Measurements from ENCODE around the gene FYB2. TPM values are rescaled to one million over a fixed set of nuclear protein-coding genes. Genes with fewer than 3 reads are reported as not detected.

Gene FYB2
- total RNA-seq, 1 experiment from 2014 or later = 0.15 TPM

DNA sequence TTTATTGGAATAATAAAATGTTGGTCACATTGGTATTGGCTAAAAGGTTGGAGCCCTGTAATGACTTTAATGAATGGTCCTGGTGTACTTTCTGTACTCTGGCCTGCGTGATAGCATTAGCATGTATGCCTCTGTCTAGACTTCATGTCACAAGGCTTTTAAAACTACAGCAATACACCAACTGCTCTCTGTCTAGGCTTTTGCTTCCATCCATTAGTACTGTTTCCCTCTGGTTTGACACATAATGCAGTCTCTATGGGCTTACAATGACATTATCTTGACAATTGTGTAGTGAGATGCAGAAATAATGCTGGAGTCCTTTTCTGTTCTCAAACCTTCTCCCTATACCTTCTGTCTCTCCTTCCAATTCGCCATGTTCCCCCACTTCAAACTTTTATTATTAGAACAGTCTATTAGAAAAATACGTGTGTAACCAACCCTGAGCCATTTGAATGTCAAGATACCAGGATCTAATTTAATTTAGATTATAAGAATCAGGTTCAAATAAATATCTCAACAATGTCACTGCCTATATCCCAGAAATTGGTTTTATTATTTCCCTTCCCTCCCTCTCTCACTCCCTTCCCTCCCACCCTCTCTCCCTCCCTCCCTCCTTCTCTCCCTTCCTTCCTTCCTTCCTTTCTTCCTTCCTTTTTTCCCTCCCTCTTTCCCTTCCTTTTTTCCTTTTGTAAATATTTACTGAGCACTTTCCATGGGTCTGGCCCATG, 44.2 kb upstream of the FYB2 start:
- Mint-ChIP-seq H3K9me3 (0 out of 2 replicates have a peak, but pooled peaks cover 3% of the 10 kb centered on the region), H3K4me3 (no peak overlapping the region)

DNA sequence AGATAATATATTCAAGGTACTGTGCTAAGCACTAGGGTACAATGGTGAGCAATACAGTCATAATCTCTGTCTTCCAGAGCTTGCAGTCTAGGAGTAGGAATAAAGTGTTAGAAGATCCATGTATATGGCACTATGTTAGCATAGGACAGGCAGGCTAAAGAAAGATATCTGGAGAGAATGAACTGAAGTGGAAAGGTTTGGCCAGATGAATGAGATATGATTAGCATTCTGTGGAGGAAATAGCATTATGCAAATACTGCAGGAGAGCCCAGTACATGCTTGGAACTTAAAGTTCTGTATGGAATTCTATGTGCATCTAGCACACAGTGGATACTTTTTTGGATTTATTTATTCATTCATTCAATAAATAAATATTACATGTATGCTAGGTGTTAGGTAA, 40.1 kb upstream of the FYB2 start:
- Mint-ChIP-seq H3K27ac (no peak overlapping the region), H3K9me3 (0 out of 2 replicates have a peak, but pooled peaks cover 3% of the 10 kb centered on the region), H3K36me3 (no peaks in the 10 kb centered on the region), H3K4me1 (no peaks in the 10 kb centered on the region), H3K4me3 (no peak overlapping the region), H3K27me3 (ENCODE audit: low read depth) (no peaks in the 10 kb centered on the region)
- ChIA-PET CTCF (no interaction called here), POLR2A (no interaction called here)
- TF ChIP-seq, protein P1, sequence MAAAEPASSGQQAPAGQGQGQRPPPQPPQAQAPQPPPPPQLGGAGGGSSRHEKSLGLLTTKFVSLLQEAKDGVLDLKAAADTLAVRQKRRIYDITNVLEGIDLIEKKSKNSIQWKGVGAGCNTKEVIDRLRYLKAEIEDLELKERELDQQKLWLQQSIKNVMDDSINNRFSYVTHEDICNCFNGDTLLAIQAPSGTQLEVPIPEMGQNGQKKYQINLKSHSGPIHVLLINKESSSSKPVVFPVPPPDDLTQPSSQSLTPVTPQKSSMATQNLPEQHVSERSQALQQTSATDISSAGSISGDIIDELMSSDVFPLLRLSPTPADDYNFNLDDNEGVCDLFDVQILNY (CRISPR knock-in tag; IDR thresholded peaks at IDR 0.05) = no peak
- TF ChIP-seq ZNF671 (CRISPR knock-in tag; IDR thresholded peaks at IDR 0.05) (no peak), CBFB (CRISPR knock-in tag; IDR thresholded peaks at IDR 0.05; ENCODE audit: low read depth) (no peak), GTF2I (CRISPR knock-in tag; conservative IDR thresholded peaks at IDR 0.05) (no peak), ZNF263 (CRISPR knock-in tag; IDR thresholded peaks at IDR 0.05; ENCODE audit: low read depth) (no peak), ATF3 (CRISPR knock-in tag; conservative IDR thresholded peaks at IDR 0.05) (no peak), ELF4 (CRISPR knock-in tag; IDR thresholded peaks at IDR 0.05; ENCODE audit: low read depth) (no peak), SMAD3 (CRISPR knock-in tag; IDR thresholded peaks at IDR 0.05; ENCODE audit: borderline replicate concordance) (no peak), ATF1 (CRISPR knock-in tag; IDR thresholded peaks at IDR 0.05) (no peak), JUN (CRISPR knock-in tag; IDR thresholded peaks at IDR 0.05) (no peak), HMGA2 (CRISPR knock-in tag; IDR thresholded peaks at IDR 0.05) (no peak), HMGXB4 (CRISPR knock-in tag; IDR thresholded peaks at IDR 0.05) (no peak)
- TF ChIP-seq, protein P2, sequence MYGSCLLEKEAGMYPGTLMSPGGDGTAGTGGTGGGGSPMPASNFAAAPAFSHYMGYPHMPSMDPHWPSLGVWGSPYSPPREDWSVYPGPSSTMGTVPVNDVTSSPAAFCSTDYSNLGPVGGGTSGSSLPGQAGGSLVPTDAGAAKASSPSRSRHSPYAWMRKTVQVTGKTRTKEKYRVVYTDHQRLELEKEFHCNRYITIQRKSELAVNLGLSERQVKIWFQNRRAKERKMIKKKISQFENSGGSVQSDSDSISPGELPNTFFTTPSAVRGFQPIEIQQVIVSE (CRISPR knock-in tag; IDR thresholded peaks at IDR 0.05; ENCODE audit: borderline replicate concordance) = no peak
- no peak for DNase-seq (ENCODE audit: low spot score)
- no peak for ATAC-seq

More for the DNA sequence above, 44.2 kb upstream of the FYB2 start:
- DNase-seq (ENCODE audit: low spot score) = no peak
- no peak for ATAC-seq
- ChIA-PET CTCF (no interaction called here), POLR2A (no interaction called here)
- TF ChIP-seq, protein P3, sequence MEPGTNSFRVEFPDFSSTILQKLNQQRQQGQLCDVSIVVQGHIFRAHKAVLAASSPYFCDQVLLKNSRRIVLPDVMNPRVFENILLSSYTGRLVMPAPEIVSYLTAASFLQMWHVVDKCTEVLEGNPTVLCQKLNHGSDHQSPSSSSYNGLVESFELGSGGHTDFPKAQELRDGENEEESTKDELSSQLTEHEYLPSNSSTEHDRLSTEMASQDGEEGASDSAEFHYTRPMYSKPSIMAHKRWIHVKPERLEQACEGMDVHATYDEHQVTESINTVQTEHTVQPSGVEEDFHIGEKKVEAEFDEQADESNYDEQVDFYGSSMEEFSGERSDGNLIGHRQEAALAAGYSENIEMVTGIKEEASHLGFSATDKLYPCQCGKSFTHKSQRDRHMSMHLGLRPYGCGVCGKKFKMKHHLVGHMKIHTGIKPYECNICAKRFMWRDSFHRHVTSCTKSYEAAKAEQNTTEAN (CRISPR knock-in tag; IDR thresholded peaks at IDR 0.05) = no peak
- TF ChIP-seq, protein P4, sequence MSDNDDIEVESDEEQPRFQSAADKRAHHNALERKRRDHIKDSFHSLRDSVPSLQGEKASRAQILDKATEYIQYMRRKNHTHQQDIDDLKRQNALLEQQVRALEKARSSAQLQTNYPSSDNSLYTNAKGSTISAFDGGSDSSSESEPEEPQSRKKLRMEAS (CRISPR knock-in tag; IDR thresholded peaks at IDR 0.05) = no peak
- TF ChIP-seq NR1H2 (CRISPR knock-in tag; IDR thresholded peaks at IDR 0.05) (no peak), FOXJ3 (CRISPR knock-in tag; IDR thresholded peaks at IDR 0.05; ENCODE audit: borderline replicate concordance) (no peak), USF1 (CRISPR knock-in tag; IDR thresholded peaks at IDR 0.05) (no peak)
- TF ChIP-seq, protein P5, sequence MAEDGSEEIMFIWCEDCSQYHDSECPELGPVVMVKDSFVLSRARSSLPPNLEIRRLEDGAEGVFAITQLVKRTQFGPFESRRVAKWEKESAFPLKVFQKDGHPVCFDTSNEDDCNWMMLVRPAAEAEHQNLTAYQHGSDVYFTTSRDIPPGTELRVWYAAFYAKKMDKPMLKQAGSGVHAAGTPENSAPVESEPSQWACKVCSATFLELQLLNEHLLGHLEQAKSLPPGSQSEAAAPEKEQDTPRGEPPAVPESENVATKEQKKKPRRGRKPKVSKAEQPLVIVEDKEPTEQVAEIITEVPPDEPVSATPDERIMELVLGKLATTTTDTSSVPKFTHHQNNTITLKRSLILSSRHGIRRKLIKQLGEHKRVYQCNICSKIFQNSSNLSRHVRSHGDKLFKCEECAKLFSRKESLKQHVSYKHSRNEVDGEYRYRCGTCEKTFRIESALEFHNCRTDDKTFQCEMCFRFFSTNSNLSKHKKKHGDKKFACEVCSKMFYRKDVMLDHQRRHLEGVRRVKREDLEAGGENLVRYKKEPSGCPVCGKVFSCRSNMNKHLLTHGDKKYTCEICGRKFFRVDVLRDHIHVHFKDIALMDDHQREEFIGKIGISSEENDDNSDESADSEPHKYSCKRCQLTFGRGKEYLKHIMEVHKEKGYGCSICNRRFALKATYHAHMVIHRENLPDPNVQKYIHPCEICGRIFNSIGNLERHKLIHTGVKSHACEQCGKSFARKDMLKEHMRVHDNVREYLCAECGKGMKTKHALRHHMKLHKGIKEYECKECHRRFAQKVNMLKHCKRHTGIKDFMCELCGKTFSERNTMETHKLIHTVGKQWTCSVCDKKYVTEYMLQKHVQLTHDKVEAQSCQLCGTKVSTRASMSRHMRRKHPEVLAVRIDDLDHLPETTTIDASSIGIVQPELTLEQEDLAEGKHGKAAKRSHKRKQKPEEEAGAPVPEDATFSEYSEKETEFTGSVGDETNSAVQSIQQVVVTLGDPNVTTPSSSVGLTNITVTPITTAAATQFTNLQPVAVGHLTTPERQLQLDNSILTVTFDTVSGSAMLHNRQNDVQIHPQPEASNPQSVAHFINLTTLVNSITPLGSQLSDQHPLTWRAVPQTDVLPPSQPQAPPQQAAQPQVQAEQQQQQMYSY (CRISPR knock-in tag; IDR thresholded peaks at IDR 0.05) = no peak
- TF ChIP-seq, protein P6, sequence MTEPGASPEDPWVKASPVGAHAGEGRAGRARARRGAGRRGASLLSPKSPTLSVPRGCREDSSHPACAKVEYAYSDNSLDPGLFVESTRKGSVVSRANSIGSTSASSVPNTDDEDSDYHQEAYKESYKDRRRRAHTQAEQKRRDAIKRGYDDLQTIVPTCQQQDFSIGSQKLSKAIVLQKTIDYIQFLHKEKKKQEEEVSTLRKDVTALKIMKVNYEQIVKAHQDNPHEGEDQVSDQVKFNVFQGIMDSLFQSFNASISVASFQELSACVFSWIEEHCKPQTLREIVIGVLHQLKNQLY (CRISPR knock-in tag; IDR thresholded peaks at IDR 0.05) = no peak
- Mint-ChIP-seq H3K27ac (no peak overlapping the region), H3K36me3 (no peaks in the 10 kb centered on the region), H3K4me1 (no peaks in the 10 kb centered on the region), H3K27me3 (ENCODE audit: low read depth) (no peaks in the 10 kb centered on the region)
